CD4-positive, alpha-beta T cell (primary cell): ENCODE results near the gene TMEFF2. TPM values are rescaled to one million over a fixed set of nuclear protein-coding genes. Genes with fewer than 3 reads are reported as not detected.

ENCODE experiments used
- ATAC-seq: fragments of 200-7000 bp; cut with Tn5 transposase; one replicate; pipeline ENCODE4 v1.10.0; 2022; ENCODE audit warnings: mild to moderate bottlenecking; ENCODE audit not compliant: poor library complexity
- CTCF ChIA-PET: fragments of 350-600 bp; sonication (Branson Sonifier 250); formaldehyde crosslinking; loops from one replicate; lab custom pipeline; 2021; ENCODE audit warnings: antibody characterized with exemption, inconsistent platforms; lab: Charles Lee
- POLR2A ChIA-PET: fragments of 350-600 bp; sonication (Branson Sonifier 250); formaldehyde crosslinking; loops from one replicate; lab custom pipeline; 2021; ENCODE audit warnings: antibody characterized with exemption, inconsistent platforms; lab: Charles Lee
- DNase-seq, 14 experiments: peaks; one replicate each; pipeline ENCODE4 v3.0.0-alpha.2; 2013 to 2020; ENCODE audit warnings: mixed read lengths in 2 of 14
- H3K27ac ChIP-seq, 2 donors: one replicate each; pipeline versions ENCODE4 v1.5.1 to v1.7.0; 2013; ENCODE audit warnings: low read length in 2 of 2, low read depth in 1 of 2, mild to moderate bottlenecking in 1 of 2
- H3K27me3 ChIP-seq, 2 experiments: 1 replicate in 1 of 2; 2 replicates in 1 of 2; pipeline versions ENCODE4 v1.6.1 to v1.7.0; 2013; ENCODE audit warnings: low read length in 2 of 2, control low read depth in 1 of 2, mild to moderate bottlenecking in 1 of 2, moderate library complexity in 1 of 2; ENCODE audit not compliant: insufficient read depth in 2 of 2, control insufficient read depth in 1 of 2
- H3K36me3 ChIP-seq: one replicate; pipeline ENCODE4 v1.6.1; 2013; ENCODE audit warnings: low read length, control low read depth; ENCODE audit not compliant: insufficient read depth
- H3K4me1 ChIP-seq: one replicate; pipeline ENCODE4 v1.6.1; 2013; ENCODE audit warnings: low read length, control low read depth; ENCODE audit not compliant: insufficient read depth
- H3K4me3 ChIP-seq: one replicate; pipeline ENCODE4 v1.5.1; 2013; ENCODE audit warnings: mild to moderate bottlenecking, low read length, moderate library complexity
- H3K9me3 ChIP-seq, 2 experiments: 1 replicate in 1 of 2; 2 replicates in 1 of 2; pipeline versions ENCODE4 v1.6.1 to v1.7.0; 2013; ENCODE audit warnings: low read length in 2 of 2, mild to moderate bottlenecking in 2 of 2, control low read depth in 1 of 2, moderate library complexity in 1 of 2; ENCODE audit not compliant: control insufficient read depth in 1 of 2, insufficient read depth in 1 of 2
- H3K27ac Mint-ChIP-seq: one replicate; pipeline ENCODE4 v1.8.0; 2020; ENCODE audit warnings: mixed read lengths
- H3K27me3 Mint-ChIP-seq: one replicate; pipeline ENCODE4 v1.8.0; 2021; ENCODE audit warnings: mixed read lengths
- H3K36me3 Mint-ChIP-seq: one replicate; pipeline ENCODE4 v1.8.0; 2021; ENCODE audit warnings: low read depth, mixed read lengths
- H3K4me1 Mint-ChIP-seq: one replicate; pipeline ENCODE4 v1.8.0; 2021; ENCODE audit warnings: low read depth, mixed read lengths
- H3K4me3 Mint-ChIP-seq: one replicate; pipeline ENCODE4 v1.8.0; 2020; ENCODE audit warnings: mild to moderate bottlenecking, mixed read lengths
- H3K9me3 Mint-ChIP-seq: one replicate; pipeline ENCODE4 v1.8.0; 2020; ENCODE audit warnings: mixed read lengths
- CTCF ChIP-seq: fragments of 200-600 bp; IDR thresholded peaks from one replicate; pipeline ENCODE4 v1.8.0; 2022; ENCODE audit warnings: antibody characterized with exemption, mild to moderate bottlenecking
- intact Hi-C, 2 experiments: fragments of 100-400 bp; cut with DNase I in 1 of 2; cut with micrococcal nuclease in 1 of 2; formaldehyde crosslinking; loops; one replicate each; pipeline versions ENCODE4 v1.15.1 to v1.9.0; 2023 to 2025; cut with DNase I, micrococcal nuclease
- total RNA-seq, 174 experiments: library from RNA in 2 of 174; stranded (reverse) in 2 of 174; gene quantifications; one replicate each; pipeline ENCODE4 v1.2.3 and lab custom pipeline; 2021 to 2026

TMEFF2 gene
- total RNA-seq, 2 experiments from 2014 or later, result not detected

- no peaks in the 10 kb centered on the region for H3K4me1 ChIP-seq
- H3K9me3 ChIP-seq, result no peaks in the 10 kb centered on the region
- Mint-ChIP-seq H3K4me1 (no peaks in the 10 kb centered on the region), H3K4me3 (no peak overlapping the region), H3K9me3 (no peaks in the 10 kb centered on the region), H3K27me3 (peaks cover 7% of the 10 kb centered on the region), H3K36me3 (no peaks in the 10 kb centered on the region), H3K27ac (no peak overlapping the region)
- H3K27me3 ChIP-seq, result no peaks in the 10 kb centered on the region
- no peak overlapping the region for H3K4me3 ChIP-seq
- ChIA-PET POLR2A (no interaction called here), CTCF (no interaction called here)
- H3K36me3 ChIP-seq, result no peaks in the 10 kb centered on the region
- DNase-seq (no peak), ATAC-seq (no peak)
- no peak for TF ChIP-seq CTCF
- H3K27ac ChIP-seq, result no peak overlapping the region
- intact Hi-C loops, result no loop called here
Measured at GRCh38 chr2:191965733-191966132, 229.0 kb downstream of the TMEFF2 start.

- H3K27me3 Mint-ChIP-seq, result peaks cover 11% of the 10 kb centered on the region
- H3K9me3 ChIP-seq, result no peaks in the 10 kb centered on the region
- no peaks in the 10 kb centered on the region for H3K36me3 ChIP-seq
- H3K27me3 ChIP-seq, result no peaks in the 10 kb centered on the region
- H3K27ac Mint-ChIP-seq, result no peak overlapping the region
- no peak overlapping the region for H3K4me3 ChIP-seq
- no peaks in the 10 kb centered on the region for H3K36me3 Mint-ChIP-seq
- H3K4me3 Mint-ChIP-seq, result no peak overlapping the region
- no peaks in the 10 kb centered on the region for H3K4me1 Mint-ChIP-seq
- DNase-seq (no peak), ATAC-seq (no peak)
- ChIA-PET CTCF (no interaction called here), POLR2A (no interaction called here)
- H3K9me3 Mint-ChIP-seq, result no peaks in the 10 kb centered on the region
- intact Hi-C loops, result no loop called here
- H3K27ac ChIP-seq, result no peak overlapping the region
- no peaks in the 10 kb centered on the region for H3K4me1 ChIP-seq
- no peak for TF ChIP-seq CTCF
Measured at GRCh38 chr2:191961556-191961955, 233.2 kb downstream of the TMEFF2 start.

- intact Hi-C loops, result no loop called here
- no peaks in the 10 kb centered on the region for H3K4me1 Mint-ChIP-seq
- no peaks in the 10 kb centered on the region for H3K9me3 ChIP-seq
- TF ChIP-seq CTCF, result no peak
- no peak overlapping the region for H3K4me3 Mint-ChIP-seq
- H3K27me3 Mint-ChIP-seq, result peaks cover 22% of the 10 kb centered on the region
- H3K4me1 ChIP-seq, result no peaks in the 10 kb centered on the region
- no peak overlapping the region for H3K27ac Mint-ChIP-seq
- H3K36me3 ChIP-seq, result no peaks in the 10 kb centered on the region
- no peak overlapping the region for H3K4me3 ChIP-seq
- no peak for ATAC-seq
- no peaks in the 10 kb centered on the region for H3K9me3 Mint-ChIP-seq
- ChIA-PET CTCF (no interaction called here), POLR2A (no interaction called here)
- H3K36me3 Mint-ChIP-seq, result no peaks in the 10 kb centered on the region
- H3K27ac ChIP-seq, result no peak overlapping the region
- no peak for DNase-seq
- H3K27me3 ChIP-seq, result no peaks in the 10 kb centered on the region
Measured at GRCh38 chr2:191959209-191959608, 235.5 kb downstream of the TMEFF2 start.
